Adrenal gland (tissue), 5 donors: ENCODE data around the gene FUT1.

Source experiments
- POLR2A ChIP-seq, 2 donors: fragments of 450-650 bp; IDR thresholded peaks; one replicate each; pipeline ENCODE4 v1.6.1; 2017; ENCODE audit warnings: antibody characterized with exemption in 2 of 2, mild to moderate bottlenecking in 2 of 2, moderate library complexity in 1 of 2
- TF ChIP-seq, protein P1 (sequence below), 6 experiments: fragments of 450-650 bp in 4 of 6; fragments of 200-600 bp in 2 of 6; sonication (generic) in 1 of 6; IDR thresholded peaks; 1 replicate in 5 of 6; 2 replicates in 1 of 6; pipeline versions ENCODE4 v1.5.1 to v1.8.0; 2016 to 2021; ENCODE audit warnings: antibody characterized with exemption in 6 of 6, mild to moderate bottlenecking in 2 of 6, moderate library complexity in 1 of 6
- donor health status: DM: no; HTN: no; CAD: no.

DNA sequence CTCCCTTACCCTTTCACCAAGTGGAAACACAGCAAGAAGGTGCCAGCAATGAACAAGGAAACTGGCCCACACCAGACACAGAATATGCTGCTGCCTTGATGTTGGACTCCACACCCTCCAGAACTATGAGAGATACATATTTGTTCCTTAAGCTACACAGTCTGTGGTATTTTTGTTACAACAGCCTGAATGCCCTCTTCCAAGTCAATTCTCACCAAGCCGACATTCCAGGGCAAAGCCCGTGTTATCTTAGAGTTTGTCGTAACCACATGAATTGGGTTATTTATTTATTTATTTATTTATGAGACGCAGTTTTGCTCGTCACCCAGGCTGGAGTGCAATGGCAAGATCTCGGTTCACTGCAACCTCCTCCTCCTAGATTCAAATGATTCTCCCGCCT, 17.8 kb upstream of the FUT1 start:
- TF ChIP-seq, protein P1, sequence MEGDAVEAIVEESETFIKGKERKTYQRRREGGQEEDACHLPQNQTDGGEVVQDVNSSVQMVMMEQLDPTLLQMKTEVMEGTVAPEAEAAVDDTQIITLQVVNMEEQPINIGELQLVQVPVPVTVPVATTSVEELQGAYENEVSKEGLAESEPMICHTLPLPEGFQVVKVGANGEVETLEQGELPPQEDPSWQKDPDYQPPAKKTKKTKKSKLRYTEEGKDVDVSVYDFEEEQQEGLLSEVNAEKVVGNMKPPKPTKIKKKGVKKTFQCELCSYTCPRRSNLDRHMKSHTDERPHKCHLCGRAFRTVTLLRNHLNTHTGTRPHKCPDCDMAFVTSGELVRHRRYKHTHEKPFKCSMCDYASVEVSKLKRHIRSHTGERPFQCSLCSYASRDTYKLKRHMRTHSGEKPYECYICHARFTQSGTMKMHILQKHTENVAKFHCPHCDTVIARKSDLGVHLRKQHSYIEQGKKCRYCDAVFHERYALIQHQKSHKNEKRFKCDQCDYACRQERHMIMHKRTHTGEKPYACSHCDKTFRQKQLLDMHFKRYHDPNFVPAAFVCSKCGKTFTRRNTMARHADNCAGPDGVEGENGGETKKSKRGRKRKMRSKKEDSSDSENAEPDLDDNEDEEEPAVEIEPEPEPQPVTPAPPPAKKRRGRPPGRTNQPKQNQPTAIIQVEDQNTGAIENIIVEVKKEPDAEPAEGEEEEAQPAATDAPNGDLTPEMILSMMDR (IDR thresholded peaks at IDR 0.05), result no peak
- TF ChIP-seq POLR2A (IDR thresholded peaks at IDR 0.05), result no peak
